ENCODE data around the gene ANAPC7.
"Not testable (repeated sequence)": the region's sequence is repeated elsewhere in the genome, so short reads cannot be mapped to it uniquely, and the experiment has no call there.

GRCh38 chr12:110340261-110340660 is 63.2 kb downstream of the ANAPC7 start:
- not testable (repeated sequence) for TF ChIP-seq CTCF (IDR thresholded peaks at IDR 0.05; ENCODE audit: borderline replicate concordance, extremely low read depth, low read length, poor library complexity, severe bottlenecking); EZH2 (IDR thresholded peaks at IDR 0.05; ENCODE audit: borderline replicate concordance, low read depth, low read length, severe bottlenecking)
